Ovary (tissue), 9 donors: ENCODE results near the gene MYO6. TPM values are rescaled to one million over a fixed set of nuclear protein-coding genes. Genes with fewer than 3 reads are reported as not detected.

Experiments used
- DNase-seq, 5 donors: peaks; one replicate each; pipeline ENCODE4 v3.0.0-alpha.2; 2019 to 2020
- H3K27ac ChIP-seq, 2 donors: fragments of 200-600 bp; one replicate each; pipeline versions ENCODE4 v1.5.1 to v1.8.0; 2019 to 2022
- H3K27me3 ChIP-seq: fragments of 200-600 bp; one replicate; pipeline ENCODE4 v1.8.0; 2022
- H3K36me3 ChIP-seq: fragments of 200-600 bp; sonication (generic); one replicate; pipeline ENCODE4 v1.5.1; 2019
- H3K4me1 ChIP-seq: one replicate; pipeline ENCODE4 v1.8.1; 2013; ENCODE audit warnings: mild to moderate bottlenecking, moderate library complexity; ENCODE audit not compliant: insufficient read depth
- H3K4me3 ChIP-seq: fragments of 200-600 bp; sonication (generic); one replicate; pipeline ENCODE4 v1.5.1; 2017
- H3K9me3 ChIP-seq, 2 donors: fragments of 200-600 bp in 1 of 2; sonication (generic) in 1 of 2; one replicate each; pipeline versions ENCODE4 v1.5.1 to v1.8.1; 2013 to 2019; ENCODE audit warnings: mild to moderate bottlenecking in 1 of 2, moderate library complexity in 1 of 2
- EP300 ChIP-seq: sonication (generic); formaldehyde crosslinking; IDR thresholded peaks from one replicate; pipeline ENCODE4 v1.6.1; 2017; ENCODE audit warnings: antibody characterized with exemption
- POLR2A ChIP-seq: fragments of 450-650 bp; IDR thresholded peaks from one replicate; pipeline ENCODE4 v1.6.1; 2017; ENCODE audit warnings: antibody characterized with exemption, mild to moderate bottlenecking, moderate library complexity
- WGBS, 3 donors: extraction: QIAGEN DNeasy Blood & Tissue Kit in 1 of 3; methylation state at CpG; one replicate each; pipeline versions ENCODE4 v1.1.5 to v1.1.7; 2013 to 2017; 5-methylcytosine and 5-hydroxymethylcytosine counted together
- intact Hi-C, 4 donors: fragments of 100-400 bp; cut with DNase I; formaldehyde crosslinking; loops; one replicate each; pipeline versions ENCODE4 v1.11.0 to v1.15.1; 2022 to 2023
- polyA plus RNA-seq, 2 donors: library from polyadenylated mRNA; stranded (reverse); fragments of 200-250 nt in 1 of 2; fragments of 350-450 nt in 1 of 2; fragmentation: Illumina TruSeq in 1 of 2; extraction: RNeasy Lipid Tissue Mini Kit (QIAGEN cat#74804) in 1 of 2; gene quantifications; one replicate each; pipeline ENCODE4 v1.2.3, GENCODE V29; 2013 to 2014
- total RNA-seq, 7 donors: library from RNA; depleted of rRNA in 2 of 7; stranded (reverse); fragments of >200 nt in 2 of 7; fragmentation: NEBNext Ultra II Directional in 3 of 7; extraction: Animal tissue kit (Norgen Biotek cat#: 25700) in 3 of 7; gene quantifications; one replicate each; pipeline versions ENCODE4 v1.1.0 to v1.2.4, GENCODE V29; 2016 to 2023
- TF ChIP-seq, protein P1 (sequence below), 3 donors: fragments of 450-650 bp in 2 of 3; fragments of 200-600 bp in 1 of 3; IDR thresholded peaks; one replicate each; pipeline versions ENCODE4 v1.5.1 to v1.8.0; 2016 to 2022; ENCODE audit warnings: antibody characterized with exemption in 3 of 3, mild to moderate bottlenecking in 1 of 3
- donor health status: DM: no; HTN: no; CAD: no; lungs with moderate emphysema.
- donor health status: DM: no; HTN: no; CAD: no.
- donor health status: Bipolar disorder and iron deficiency.
- donor health status: DM: yes; HTN: yes; CAD: no.
- donor health status: DM: no; HTN: no; CAD: no.
- donor health status: DM: yes; HTN: yes; CAD: no.

MYO6 gene
- total and polyA plus RNA-seq, 9 donors = 4.4 to 20.8 (median 12.3) TPM

DNA sequence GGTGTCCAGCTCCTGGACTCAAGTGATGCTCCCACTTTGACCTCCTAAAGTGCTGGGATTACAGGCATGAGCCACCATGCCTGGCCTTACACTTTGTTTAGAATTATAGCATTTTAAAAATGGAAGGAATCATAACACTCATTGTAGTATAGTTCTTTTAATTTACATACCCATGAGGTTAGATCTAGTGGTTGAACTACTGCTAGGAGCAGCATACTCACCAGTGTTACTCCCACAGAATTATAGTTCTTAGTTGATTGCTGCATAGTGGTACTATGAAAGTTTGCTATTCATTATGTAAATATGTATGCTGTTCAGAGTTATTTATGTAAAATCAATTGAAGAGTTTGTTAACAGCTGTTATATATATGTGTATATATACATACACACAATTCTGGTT, 85.4 kb downstream of the MYO6 start:
- no peaks in the 10 kb centered on the region for H3K4me1 ChIP-seq
- H3K9me3 ChIP-seq = no peaks in the 10 kb centered on the region
- H3K4me3 ChIP-seq = no peak overlapping the region
- H3K27ac ChIP-seq = no peak overlapping the region
- H3K36me3 ChIP-seq = no peaks in the 10 kb centered on the region
- intact Hi-C loops = no loop called here
- DNase-seq = no peak
- no peaks in the 10 kb centered on the region for H3K27me3 ChIP-seq
- TF ChIP-seq POLR2A (no peak), EP300 (no peak)
- TF ChIP-seq, protein P1, sequence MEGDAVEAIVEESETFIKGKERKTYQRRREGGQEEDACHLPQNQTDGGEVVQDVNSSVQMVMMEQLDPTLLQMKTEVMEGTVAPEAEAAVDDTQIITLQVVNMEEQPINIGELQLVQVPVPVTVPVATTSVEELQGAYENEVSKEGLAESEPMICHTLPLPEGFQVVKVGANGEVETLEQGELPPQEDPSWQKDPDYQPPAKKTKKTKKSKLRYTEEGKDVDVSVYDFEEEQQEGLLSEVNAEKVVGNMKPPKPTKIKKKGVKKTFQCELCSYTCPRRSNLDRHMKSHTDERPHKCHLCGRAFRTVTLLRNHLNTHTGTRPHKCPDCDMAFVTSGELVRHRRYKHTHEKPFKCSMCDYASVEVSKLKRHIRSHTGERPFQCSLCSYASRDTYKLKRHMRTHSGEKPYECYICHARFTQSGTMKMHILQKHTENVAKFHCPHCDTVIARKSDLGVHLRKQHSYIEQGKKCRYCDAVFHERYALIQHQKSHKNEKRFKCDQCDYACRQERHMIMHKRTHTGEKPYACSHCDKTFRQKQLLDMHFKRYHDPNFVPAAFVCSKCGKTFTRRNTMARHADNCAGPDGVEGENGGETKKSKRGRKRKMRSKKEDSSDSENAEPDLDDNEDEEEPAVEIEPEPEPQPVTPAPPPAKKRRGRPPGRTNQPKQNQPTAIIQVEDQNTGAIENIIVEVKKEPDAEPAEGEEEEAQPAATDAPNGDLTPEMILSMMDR (IDR thresholded peaks at IDR 0.05) = no peak

DNA sequence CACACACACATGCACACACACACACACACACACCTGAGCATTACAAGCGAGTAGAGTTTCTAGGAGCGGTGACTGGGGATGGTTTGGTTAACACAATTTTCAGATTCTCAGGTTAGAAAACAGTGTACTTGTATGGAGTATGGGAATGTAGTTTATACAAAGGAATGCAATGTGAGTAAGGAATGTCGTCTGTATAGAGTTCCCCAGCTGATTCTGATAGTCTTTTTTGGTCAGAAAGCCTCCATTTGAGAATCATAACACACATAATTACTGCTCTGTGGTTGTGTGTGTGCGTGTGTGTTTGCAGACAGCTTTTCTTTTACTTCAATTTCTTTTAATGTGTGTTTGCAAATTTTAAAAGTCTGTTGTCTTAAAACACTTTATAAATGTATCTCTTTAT, 93.2 kb downstream of the MYO6 start:
- Histone ChIP-seq H3K4me3 (no peak overlapping the region), H3K4me1 (no peaks in the 10 kb centered on the region), H3K27ac (no peak overlapping the region), H3K36me3 (no peaks in the 10 kb centered on the region), H3K27me3 (no peaks in the 10 kb centered on the region), H3K9me3 (no peaks in the 10 kb centered on the region)
- WGBS, 3 donors = 78 to 83% (median 81%) methylated on average over 4 of the region's 4 CpGs
- no peak for DNase-seq
- TF ChIP-seq, protein P1 (IDR thresholded peaks at IDR 0.05) = no peak
- TF ChIP-seq POLR2A = no peak
- TF ChIP-seq EP300 = no peak
- intact Hi-C loops = no loop called here

DNA sequence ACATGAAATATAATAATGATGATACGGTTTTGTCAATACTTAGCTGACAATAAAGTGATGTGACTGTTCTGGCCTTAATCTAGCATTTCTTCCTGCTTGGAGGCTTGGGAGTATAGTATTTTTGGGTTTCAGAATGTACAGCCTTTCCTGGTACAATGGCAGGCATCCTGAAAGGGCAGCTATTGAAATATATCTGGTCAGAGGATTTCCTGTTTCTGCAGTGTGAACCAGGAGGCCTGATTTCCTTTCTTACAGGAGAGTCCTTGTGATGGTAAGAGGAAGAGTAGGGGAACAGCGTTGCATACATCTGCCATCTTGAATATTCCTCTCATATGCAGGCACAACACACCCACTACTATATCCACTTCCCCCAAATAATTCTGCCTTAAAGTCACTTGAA, 93.7 kb downstream of the MYO6 start:
- DNase-seq = no peak
- Histone ChIP-seq H3K4me3 (no peak overlapping the region), H3K36me3 (no peaks in the 10 kb centered on the region), H3K27me3 (no peaks in the 10 kb centered on the region), H3K9me3 (no peaks in the 10 kb centered on the region), H3K27ac (no peak overlapping the region), H3K4me1 (no peaks in the 10 kb centered on the region)
- no peak for TF ChIP-seq POLR2A
- TF ChIP-seq, protein P1 (IDR thresholded peaks at IDR 0.05) = no peak
- 86 to 90% (median 86%) methylated on average over 2 of the region's 2 CpGs for WGBS, 3 donors
- intact Hi-C loops = no loop called here

DNA sequence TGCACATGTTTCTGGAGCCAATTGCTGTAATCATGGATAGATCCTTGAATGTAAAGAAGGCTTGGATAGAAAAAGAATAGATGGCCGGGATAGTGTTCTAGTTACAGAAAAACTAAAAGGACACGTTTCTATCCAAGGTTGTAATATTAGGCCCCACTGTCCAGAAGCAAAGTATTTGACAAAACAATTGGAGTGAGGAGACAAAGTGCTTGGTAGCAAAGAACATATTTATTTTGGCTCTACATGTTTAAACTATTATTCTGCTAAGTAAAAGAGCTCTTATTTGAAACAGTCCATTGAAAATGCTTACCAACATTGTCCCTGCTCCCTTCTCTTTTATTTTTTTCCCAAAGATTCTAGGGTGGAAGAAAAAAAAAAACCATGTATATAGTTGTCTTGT, 94.4 kb downstream of the MYO6 start:
- 64 to 71% (median 69%) methylated on average over 2 of the region's 2 CpGs for WGBS, 3 donors
- intact Hi-C loops = no loop called here

More for the DNA sequence above, 94.4 kb downstream of the MYO6 start:
- Histone ChIP-seq H3K9me3 (no peaks in the 10 kb centered on the region), H3K4me3 (no peak overlapping the region), H3K27ac (no peak overlapping the region), H3K36me3 (no peaks in the 10 kb centered on the region), H3K27me3 (no peaks in the 10 kb centered on the region), H3K4me1 (no peaks in the 10 kb centered on the region)
- DNase-seq = no peak
- TF ChIP-seq, protein P1 (IDR thresholded peaks at IDR 0.05) = no peak
